ENCODE data around the gene SUPT20H.

GRCh38 chr13:37089495-37089894 is 30.0 kb upstream of the SUPT20H start:
- TF ChIP-seq CTCF (IDR thresholded peaks at IDR 0.05): no peak
- no peak for TF ChIP-seq POLR2A (IDR thresholded peaks at IDR 0.05)

Measured in adrenal gland (tissue), 5 donors.